ENCODE results near the gene IRX4. TPM values are rescaled to one million over a fixed set of nuclear protein-coding genes. Genes with fewer than 3 reads are reported as not detected.

The IRX4 gene
- total RNA-seq, 1 donor from 2014 or later, result not detected

DNA sequence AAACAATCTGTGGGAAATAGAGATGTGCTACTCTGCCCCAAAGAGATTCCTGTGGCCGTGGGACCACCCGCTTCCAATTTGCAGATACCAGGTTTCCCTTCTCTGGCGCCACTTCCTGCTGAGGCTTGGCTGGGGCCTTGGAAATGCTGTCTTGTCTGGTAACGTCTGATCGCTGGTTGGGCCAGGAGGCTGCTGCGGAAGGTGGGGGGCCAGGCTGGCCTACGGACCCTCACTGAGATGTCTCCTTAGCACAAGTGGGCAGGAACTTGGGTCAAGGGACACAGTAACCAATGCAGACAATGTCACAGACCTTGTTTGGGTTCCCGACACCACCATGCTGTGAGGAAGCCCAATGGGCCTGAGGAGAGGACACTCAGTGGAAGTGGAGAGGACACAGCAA lies 31.7 kb upstream of the IRX4 start:
- no peak for DNase-seq (ENCODE audit: low read depth, low spot score)

DNA sequence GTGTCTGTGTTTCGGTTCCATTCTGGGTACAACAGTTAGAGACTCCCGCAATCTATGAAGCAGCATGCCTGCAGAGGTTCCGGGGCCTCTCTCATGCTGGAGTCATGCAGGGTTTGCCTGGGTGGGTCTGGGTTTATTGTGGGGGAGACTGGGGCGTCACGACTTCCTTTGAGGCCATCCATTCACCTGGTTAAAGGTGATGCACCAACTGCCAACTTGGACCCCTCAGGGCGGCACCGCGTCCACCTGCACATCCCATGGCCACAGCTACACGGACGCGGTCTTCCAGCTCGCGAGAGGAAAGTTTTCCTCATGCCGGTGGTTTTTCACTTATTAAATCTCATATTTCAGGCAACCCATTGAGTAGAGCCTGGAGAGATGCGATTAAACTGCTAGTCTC lies 30.9 kb upstream of the IRX4 start:
- no peak for DNase-seq (ENCODE audit: low read depth, low spot score)

DNA sequence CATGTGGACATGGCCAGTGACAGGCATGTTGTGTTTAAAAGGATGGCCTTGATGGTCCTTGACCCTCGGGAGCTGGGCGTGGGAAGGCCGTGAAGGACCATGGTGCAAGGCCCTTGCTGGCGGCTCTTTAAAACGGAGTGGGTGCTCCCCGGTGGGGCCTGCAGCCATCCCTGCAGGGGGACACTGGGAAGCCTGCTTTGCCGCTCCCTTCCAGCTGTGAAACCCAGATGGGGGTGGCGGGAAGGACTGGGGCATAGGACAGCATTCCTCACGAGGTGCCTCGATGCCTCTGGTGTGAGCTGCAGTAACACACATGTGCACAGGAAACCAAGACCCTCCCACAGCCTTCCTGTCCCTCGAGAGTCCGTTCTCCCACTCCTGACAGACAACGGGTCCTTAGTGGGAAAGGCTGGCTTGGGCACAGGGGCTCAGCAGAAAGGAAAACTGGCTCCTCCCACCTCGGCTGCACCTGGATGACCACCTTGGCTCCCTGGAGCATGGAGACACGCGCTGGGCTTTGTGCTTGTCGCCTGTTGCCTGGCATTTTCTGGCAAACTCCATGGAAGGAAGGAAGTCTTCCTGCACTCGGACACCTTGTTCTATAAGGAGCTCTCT lies 30.3 kb upstream of the IRX4 start:
- DNase-seq (ENCODE audit: low read depth, low spot score), result no peak

DNA sequence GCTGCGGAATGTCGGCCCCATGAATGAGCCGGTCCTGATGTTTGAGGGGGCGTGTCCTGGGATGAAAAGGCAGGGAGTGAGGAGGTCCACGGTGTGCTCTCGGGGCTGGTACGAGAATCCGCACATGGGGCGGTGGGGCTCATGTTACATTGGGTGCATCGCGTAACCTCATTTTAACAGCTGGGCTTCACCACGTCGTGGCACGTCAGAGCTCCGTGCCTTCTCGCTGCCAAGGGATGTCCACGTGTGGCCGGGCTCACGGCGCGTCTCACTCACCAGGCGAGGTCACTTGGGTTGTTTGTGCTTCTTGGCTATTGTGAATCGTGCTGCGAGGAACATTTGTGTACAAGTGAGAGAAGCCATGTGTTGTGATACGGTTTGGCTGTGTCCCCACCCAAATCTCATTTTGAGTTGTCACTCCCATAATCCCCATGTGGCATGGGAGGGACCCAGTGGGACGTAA lies 29.1 kb upstream of the IRX4 start:
- DNase-seq (ENCODE audit: low read depth, low spot score), result no peak

DNA sequence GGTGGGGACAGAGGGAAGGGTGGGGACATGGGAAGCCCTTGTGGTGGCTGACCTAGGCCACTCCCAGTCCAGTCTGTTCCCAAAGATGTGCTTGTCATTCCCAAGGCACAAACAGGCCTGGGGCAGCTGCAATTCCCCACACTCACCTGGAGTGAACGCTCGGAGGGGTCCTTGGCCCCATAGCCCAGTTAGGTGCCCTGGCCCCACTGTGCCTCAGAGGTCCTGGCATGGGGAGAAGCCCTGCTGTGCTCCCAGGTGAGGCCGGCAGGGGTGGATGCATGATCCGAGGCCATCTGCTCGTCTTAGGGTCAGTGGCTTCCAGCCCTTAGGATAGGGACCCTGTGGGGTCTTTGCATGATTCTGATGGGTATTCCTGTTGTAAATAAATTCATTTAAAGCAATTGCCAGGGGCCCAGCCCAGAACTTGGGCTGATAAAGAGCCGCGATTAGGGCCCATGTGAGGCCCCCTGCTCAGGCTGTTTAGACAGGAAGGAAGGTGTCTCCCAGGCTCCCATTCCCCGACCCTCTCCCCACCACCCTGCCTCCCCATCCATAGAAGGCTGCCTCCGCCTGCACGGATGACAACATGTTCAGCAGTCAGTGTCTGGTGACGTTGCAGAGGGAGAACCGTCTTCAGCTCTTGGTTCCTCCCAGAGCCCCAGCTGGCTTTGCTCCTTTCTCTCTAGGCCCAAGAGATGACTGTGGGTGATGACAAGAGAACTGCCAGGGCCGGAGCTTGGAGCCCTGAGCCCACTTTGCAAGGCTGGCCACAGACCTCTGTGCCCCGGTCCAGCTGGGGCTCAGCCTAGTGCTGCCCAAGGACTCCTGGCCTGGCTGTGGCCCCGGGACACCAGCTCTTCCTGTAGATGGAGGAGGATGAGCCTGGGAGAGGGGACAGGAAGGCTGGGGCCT lies 28.4 kb upstream of the IRX4 start:
- DNase-seq (ENCODE audit: low read depth, low spot score), result no peak

DNA sequence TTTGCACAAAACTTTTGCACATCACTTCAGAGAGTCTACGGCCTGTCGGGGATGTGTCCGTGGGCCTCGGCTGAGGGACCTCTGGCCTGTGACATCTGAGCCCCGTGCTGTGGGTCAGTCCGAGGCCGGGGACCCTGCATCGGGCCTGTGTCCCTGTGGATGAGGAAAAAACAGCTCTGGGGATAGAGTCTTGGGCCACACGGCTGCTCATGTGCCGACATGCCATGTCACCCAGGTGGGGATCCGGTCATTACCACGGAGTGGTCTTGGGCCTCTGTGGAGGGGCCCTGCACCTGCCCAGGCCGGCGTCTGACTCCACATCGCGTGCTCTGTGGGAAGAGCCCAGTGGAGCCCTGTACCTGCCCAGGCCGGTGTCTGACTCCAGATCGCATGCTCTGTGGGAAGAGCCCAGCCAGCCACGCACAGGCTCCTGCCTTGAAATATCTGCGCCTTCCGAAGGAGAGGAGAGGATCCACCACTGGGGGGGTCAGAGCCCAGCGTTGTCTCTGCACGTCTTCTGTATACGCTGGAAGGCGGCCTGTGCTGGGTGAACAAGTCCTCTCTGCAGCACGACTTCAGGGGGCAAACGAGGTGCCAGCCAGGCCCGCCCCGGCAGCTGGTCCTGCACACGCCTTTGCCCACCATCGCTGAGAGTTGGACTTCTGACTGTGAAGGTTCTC lies 27.5 kb upstream of the IRX4 start:
- DNase-seq (ENCODE audit: low read depth, low spot score), result no peak

DNA sequence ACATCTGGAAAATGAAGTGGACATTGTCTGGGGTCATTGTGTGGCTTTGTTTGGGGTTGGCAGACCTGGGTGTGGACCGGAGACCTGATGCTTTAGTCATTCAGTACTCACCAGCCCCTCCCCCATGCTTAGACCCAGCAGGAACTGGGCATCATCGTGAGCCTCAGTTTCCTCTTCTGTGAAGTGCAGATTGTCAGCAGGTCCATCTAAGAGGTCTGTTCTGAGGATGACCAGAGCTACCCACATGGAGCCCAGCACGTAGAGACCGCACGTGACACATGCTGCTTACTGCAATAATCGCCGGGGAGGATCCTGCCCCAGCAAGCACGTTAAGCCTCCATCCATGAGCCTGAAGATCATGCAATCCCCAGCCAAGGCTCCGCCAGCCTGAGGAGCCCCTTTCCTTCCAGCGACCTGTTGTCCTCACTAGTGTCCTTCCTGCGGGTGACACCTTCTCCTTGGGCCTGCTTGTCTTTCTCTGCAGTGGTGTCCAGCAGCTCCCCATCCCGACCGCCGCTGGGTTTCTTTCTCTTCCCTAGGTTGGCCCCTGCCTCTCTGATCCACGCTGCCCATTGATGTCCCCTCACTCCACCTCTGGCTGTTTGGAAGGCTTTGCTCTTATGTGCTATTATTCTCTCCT lies 26.7 kb upstream of the IRX4 start:
- no peak for DNase-seq (ENCODE audit: low read depth, low spot score)

DNA sequence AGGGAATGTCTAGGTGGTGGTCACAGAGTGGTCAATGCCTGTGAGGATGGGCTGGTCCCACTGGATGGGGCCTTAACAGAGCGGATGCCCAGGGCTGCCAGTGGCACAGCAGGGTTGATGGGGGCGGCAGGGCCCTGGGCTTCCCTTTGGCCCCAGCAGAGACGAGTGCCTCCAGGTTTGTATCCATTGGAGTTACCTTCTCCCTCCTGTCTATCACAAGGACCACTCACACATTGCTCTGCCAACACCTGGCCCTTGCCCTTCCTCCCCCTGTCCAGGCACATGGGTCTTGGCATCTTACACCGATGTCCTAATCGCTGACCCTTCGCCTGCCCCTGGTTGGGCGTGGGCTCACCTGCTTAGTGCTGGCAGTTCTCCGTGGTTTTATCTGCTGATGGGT lies 26.2 kb upstream of the IRX4 start:
- no peak for DNase-seq (ENCODE audit: low read depth, low spot score)

DNA sequence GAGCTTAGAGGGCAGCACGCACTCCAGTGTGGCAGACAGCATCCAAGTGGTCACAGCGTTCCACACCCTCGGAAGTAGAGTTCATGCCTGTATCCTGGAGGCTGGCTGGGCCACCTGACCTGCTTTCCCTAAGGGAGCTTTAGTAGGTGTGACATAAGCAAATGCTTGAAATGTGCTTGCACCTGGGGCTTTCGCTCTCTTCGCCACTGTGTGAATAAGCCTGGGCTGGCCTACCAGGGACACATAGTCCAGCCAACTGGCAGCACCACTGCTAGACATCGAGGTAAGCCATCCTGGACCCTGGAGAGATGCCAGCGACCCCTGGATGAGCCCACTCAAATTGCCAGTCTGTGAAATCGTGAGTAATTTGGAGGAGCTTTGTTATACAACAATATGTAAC lies 24.9 kb upstream of the IRX4 start:
- DNase-seq (ENCODE audit: low read depth, low spot score), result no peak

DNA sequence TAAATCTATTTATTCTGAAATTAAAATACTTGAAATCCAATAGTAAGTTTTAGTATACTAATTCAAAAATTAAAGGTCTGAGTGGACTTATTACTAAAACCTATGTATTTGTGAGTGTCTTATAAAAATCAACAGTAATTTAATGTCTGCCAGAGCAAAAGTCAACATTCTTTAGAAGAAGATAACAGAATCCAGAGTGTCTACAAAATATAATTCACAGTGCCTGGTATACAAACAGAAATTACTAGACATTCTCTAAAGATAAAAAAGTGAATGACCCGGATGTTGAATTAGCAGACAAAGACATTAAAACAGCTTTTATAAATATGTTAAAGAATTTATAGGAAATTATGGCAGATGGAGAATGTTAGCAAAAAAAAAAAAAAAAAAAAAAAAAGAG lies 22.4 kb upstream of the IRX4 start:
- DNase-seq (ENCODE audit: low read depth, low spot score), result no peak

DNA sequence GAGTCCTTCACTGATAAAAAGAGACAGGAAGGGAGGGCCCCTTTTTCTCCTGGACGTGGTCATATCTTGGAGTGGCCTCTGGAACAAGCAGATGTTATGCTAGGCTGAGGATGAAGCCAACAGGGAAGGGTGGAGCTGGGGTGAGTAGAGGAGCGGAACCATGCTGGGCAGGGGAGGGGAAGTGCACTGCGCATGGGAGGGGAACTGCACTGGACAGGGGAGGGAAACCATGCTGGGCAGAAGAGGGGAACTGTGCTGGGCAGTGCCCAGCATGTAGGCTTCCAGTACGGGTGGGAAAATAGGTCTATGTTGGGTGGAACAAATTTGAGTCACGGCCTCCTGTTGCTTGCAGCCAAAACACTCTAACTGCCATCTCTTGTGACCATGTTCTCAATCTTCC lies 19.3 kb upstream of the IRX4 start:
- DNase-seq (ENCODE audit: low read depth, low spot score), result no peak

DNA sequence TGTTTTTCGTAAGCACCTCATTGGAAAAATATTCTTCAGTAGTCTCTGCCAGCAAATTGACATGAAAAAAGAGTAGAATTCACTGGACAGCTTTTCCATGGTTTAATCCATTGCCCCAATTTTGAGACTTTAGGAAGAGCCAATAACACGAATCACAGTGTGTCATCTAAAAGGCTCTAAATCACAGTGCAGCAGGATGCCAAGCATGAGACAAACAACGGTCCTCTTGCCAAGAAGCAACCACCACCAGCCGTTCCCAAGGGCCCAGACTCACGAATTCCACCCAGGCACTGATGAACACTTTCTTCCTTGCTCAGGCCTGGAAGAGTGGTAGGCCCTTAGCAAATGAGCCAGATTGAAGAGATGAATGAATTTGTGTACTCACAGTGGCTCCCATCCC lies 18.3 kb upstream of the IRX4 start:
- DNase-seq (ENCODE audit: low read depth, low spot score), result no peak

DNA sequence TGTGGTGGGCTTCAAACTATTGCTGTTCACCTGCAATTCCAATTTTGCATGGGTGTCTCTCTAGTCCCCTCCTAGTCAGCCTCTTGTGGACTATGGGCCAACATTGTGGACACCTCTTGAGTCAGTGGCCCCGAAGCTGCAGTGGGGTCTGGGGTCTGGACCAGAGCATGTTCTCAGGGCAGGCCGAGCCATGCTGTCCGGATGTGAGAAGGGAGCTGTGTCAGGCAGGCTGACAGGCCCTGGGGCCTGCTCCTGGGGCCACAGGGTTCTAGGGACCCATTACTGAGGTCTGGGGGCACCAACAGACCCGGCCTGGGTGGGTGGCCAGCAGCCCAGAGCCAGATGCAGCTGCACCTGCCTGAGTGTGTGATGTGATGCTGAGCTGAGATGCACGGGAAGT lies 16.5 kb upstream of the IRX4 start:
- no peak for DNase-seq (ENCODE audit: low read depth, low spot score)

DNA sequence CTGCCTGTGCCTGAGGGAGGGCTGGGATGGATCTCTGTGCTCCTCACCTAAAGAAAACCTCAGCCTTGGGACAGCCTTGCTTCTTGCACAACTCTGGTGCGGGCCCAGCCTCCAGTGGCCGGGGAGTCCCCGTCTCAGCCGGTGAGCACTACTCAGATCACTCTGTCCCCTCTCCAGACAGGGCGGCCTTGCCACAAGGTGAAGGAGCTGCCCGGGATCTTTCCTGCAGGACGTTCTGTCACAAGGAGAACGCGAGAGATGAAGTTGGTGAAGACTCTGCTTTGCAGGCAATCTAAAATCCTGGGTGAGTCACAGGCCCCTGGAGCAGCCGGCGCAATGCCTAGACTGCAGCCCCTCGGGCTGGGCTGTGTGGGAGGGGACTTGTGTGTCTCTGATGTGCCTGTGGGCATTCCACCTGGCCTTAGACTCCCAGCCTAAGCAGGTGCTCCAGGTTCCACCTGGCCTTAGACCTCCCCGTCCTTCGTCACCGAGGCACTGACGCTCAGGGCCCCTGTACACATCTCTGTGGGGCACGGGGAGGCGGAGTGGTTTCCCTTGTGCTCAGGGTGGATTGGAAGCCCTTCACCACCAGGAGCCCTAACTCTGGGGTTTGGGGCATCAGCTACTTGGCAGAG lies 15.2 kb upstream of the IRX4 start:
- DNase-seq (ENCODE audit: low read depth, low spot score), result no peak

DNA sequence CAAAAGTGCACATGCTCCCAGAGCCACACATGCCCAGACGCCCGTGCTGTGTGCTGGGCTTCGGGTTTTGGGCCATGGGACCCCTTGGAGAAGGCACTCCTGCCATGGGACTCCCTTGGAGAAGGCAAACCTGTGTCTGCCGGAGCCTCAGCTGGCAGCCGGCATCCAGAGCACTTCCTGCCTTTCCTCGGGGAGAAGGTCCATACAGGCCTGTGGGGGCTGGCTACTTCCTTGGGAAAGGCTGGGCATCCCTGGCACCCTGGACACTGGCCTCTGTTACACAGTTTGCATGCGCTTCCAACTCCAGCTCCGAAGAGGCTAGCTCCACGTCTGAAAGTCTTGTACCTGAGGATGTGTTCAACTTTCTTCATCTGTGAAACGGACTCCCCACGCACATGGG lies 14.7 kb upstream of the IRX4 start:
- no peak for DNase-seq (ENCODE audit: low read depth, low spot score)

DNA sequence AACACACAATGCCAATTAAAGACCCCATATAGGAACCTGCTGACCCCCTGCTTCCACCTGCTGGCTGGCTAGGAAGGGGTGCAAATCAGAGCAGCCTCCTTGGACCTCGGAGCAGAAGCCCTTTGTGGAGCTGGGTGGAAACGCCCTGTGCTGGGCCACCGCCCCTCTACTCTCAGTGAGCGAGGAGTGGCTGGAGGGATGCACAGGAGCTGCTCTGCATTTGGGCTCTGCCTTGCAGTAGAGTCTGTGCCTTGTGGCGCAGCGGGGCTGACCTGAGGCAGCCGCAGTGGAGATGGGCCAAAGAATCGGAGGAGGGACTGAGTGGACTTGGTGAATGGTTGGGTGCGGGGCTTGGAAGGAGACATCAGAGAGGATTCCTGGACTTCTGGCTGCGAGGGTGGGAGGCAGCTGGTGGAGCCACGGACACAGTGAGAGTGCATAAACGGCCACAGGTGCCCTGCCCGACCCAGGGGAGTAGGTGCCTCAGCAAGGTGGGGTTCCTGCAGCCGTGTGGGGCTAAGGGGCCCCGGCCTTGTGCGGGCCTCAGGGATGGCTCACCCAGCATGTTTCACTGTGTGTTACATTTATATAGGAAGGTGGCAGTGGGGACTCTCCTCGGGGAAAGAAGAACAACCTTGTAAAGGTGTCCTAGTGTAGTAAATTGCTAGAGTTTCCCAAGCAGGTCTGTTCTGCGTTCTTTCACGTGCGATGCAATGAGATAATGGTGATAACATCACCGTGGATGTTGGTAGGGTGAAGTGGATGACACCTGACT lies 14.1 kb upstream of the IRX4 start:
- DNase-seq (ENCODE audit: low read depth, low spot score), result no peak

DNA sequence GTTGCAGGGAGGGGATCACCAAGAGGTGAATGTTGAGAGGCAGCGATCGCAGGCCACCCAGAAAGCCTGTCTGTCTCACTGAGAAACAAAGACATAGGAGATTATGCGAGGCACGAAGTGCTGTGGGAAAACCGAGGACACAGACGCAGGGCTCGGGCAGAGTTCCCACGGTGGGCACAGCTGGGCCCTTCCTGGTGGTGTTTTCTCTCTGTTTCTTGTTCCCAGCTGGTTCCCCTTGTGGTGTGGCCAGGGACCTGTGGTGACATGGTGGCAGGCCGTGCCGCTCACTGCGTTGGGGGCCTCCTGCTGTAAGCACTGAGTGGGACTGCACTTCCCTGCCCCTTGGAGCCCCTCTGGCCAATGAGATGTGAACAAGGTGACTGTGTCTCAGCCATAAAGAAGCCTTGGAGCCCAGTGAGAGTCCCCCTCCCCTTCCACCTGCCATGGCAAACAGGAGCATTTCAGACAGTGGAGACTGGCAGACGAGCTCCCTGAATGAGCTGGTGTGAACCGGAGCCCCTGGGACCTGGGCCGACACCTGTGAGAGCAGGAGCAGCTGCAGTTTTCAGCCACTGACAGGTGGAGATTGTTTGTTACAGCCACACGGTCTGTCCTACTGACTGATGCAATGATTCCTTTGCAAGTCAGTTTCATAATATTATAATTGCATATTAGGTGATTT lies 13.2 kb upstream of the IRX4 start:
- DNase-seq (ENCODE audit: low read depth, low spot score), result no peak

DNA sequence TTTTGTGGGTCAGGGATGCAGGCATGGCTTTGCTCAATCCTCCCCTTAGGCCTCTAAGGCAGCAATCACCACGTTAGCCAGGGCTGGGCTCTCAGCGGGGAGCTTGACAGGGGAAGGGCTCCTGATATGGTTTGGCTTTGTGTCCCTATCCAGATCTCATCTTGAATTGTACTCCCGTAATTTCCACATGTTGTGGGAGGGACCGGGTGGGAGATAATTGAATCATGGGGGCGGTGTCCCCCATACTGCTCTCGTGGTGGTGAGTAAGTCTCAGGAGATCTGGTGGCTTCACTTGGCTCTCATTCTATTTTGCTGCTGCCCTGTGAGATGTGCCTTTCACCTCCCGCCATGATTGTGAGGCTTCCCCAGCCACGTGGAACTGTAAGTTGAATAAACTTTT lies 11.5 kb upstream of the IRX4 start:
- no peak for DNase-seq (ENCODE audit: low read depth, low spot score)

DNA sequence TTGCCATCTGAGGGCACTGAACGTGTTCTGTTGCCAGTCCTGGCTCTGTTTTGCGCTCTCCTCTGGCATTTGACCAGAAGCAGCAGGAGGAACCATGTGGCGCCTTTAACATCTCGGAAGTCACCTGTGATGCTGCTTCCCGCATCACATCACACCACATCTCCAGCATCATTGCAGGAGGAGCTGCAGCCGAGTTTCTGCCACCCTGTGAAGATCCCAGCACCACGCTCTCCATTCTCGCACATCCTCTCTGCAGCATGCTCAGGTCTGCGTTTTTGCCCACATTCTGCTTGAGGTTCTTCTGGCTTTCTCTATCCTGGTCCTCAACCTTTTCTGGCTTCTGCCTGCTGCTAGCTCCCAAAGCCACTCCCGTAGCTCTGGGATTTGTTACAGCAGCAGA lies 11.0 kb upstream of the IRX4 start:
- DNase-seq (ENCODE audit: low read depth, low spot score), result no peak
